GM04503 (cell line): ENCODE measurements around the gene CYP4F22.
"Not testable (repeated sequence)": the region's sequence is repeated elsewhere in the genome, so short reads cannot be mapped to it uniquely, and the experiment has no call there.

ENCODE experiments used
- DNase-seq: peaks from one replicate; pipeline ENCODE4 v3.0.0-alpha.2; 2012; ENCODE audit warnings: low read depth

CYP4F22 gene

GRCh38 chr19:15508035-15508710, at the start of gene CYP4F22:
TSS of gene CYP4F22 (plus strand) at chr19:15508525. CDS start at chr19:15525337, 16,812 bp downstream.
- no peak for DNase-seq

DNA sequence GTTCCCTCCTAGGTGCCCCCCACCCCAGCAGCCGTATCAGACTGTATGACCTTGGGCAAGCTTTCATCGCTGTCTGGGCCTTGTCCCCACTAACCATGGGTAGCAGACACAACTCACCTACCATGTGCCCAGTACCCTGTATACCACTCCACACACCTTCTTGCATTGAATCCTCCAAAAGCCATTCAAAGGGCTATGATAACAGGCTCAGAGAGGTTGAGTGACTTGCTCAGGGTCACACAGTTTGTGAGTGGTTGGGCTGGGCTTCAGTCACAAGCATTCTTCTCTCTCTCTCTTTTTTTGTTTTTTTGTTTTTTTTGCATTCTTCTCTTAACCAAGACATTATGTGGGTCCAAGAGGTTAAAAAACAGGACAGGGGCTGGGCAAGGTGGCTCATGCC, 46.6 kb upstream of the CYP4F22 start:
- DNase-seq, result no peak

- no peak for DNase-seq
These were observed 44.4 kb upstream of the CYP4F22 start for GRCh38 chr19:15463861-15464371.

- DNase-seq, result no peak
These were observed 43.6 kb upstream of the CYP4F22 start, which contains the start of gene RASAL3 for GRCh38 chr19:15464394-15465385. TSS of gene RASAL3 (minus strand) at chr19:15464544. CDS start at chr19:15464358, 186 bp downstream.

- no peak for DNase-seq
These were observed 41.2 kb upstream of the CYP4F22 start for GRCh38 chr19:15466851-15467733.

DNA sequence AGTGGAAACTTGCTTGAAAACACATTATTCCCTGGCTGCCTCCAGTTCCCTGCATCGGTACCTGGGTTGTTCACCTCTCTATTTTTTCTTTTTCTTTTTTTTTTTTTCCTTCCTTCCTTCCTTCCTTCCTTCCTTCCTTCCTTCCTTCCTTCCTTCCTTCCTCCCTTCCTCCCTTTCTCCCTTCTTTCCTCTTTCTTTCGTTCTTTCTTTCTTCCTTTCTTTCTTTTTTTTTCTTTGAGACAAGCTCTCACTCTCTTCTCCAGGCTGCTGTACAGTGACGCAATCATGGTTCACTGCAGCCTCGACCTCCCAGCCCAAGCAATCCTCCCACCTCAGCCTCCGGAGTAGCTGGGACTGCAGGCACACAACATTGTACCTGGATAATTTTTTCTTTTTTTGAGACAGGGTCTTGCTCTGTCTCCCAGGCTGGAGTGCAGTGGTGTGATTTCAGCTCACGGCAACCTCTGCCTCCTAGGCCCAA, 40.6 kb upstream of the CYP4F22 start:
- no peak for DNase-seq

GRCh38 chr19:15468675-15469512, 39.4 kb upstream of the CYP4F22 start:
- DNase-seq, result no peak

DNA sequence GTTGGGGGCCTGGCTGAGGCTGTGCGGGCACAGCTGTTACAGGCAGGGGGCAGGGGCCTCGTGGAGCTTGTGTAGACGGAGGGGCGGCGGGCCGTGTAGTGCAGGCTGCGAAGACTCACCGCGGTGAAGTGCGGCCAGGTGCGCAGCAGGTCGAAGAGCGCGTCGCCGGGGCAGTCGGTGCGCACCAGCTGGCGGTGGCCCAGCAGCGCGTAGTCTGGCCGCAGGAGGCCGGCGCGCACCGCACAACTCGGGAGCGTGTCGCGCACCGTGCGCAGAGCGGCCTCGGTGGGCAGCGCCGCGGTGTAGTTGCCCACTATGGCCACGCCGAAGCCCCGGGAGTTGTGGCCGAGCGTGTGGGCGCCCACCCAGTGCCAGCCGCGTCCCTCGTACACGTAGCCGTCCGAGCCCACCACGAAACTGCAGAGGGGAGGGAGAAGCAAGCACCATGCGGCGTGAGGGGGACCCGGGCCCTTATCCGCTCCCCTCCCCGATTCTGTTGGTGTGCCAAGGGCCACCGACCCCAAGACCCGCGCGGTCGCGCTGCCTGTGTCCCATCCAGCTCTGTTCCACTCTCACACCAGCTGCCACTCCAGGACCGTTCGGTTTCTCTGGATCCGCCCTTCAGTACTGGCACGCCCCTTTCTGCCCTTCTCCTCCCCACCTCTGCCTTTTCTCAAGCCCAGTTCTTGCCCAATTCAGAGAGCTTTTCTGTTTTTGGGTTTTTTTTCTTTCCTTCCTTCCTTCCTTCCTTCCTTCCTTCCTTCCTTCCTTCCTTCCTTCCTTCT, 38.6 kb upstream of the CYP4F22 start:
- DNase-seq, result no peak

DNA sequence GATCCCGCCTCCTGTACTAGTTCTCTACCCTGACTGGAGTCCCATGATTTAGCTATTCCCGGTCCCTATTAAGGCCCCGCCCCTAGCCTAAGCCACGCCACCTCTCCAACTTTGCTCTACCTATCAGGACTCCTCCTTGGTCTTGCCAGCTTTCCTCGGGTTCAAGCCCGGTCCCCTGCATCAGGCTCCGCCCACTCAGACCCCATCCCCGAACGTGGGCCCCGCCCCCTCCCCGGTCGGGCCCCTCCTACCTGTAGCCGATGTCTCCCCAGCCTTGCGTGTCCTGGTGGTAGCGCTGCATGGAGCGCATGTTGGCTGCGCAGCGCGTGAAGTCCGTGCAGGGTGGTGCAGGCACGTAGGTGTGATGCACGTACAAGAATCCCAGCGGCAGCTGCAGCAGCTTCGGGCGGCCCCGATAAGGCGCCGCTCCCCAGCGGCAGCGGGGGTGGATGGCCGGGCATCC, 36.7 kb upstream of the CYP4F22 start:
- DNase-seq, result no peak

- not testable (repeated sequence) for DNase-seq
These were observed 34.5 kb upstream of the CYP4F22 start for GRCh38 chr19:15473821-15474220.

DNA sequence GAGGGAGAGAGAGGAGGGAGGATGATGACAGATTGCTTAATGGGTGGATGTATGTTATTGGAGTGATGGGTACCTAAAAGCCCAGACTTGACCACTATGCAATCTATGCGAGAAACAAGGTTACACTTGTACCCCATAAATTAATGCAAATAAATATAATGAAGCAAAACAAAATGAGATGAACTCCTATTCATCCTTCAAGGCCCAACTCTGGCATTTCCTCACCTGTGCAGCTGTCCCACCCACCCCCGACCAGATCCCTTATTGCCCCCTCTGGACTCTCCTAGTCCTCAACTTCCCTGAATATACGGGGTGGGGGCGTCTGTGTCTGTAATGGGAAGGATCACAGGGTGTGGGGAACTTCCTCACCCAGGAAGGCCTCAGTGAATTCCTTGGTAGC, 33.2 kb upstream of the CYP4F22 start:
- DNase-seq, result no peak

DNA sequence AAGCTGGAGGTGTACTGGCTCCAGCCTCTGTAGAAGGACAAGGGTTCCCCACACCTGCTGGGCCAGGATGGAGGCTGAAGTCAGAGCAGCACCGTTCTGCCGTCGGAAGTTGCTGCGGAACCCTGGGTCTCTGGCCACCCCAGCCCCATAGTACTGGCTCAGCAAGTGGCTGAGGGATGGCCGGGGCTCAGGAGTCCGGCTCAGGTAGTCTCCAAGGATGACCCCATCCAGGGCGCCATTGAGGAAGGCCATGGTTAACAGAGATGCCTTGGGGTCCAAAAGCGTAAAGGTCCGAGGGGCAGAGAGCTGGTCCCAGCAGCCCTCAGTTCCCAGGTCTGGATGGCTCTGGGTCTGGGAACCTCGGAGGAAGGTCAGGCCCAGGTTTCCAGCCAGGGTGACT, 32.7 kb upstream of the CYP4F22 start:
- no peak for DNase-seq

DNA sequence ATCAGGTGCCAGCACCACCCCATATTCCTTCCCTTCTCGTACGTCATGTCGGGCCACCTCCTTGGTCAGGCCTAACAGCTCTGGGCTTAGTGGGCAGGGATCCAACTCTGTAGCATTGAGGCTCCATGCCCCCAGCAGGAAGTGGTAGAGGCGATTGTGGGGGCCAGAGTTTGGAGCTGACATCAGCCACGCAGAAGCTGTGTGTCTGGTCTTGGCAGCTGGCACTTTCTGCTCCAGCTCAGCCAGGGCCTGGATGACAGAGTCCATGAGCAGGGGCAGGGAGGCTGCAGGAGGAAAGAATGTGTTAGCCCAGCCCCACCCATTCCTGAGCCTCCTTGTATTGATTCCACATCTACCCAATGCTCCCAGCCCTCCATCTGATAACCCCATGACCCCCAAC, 32.0 kb upstream of the CYP4F22 start:
- no peak for DNase-seq

DNA sequence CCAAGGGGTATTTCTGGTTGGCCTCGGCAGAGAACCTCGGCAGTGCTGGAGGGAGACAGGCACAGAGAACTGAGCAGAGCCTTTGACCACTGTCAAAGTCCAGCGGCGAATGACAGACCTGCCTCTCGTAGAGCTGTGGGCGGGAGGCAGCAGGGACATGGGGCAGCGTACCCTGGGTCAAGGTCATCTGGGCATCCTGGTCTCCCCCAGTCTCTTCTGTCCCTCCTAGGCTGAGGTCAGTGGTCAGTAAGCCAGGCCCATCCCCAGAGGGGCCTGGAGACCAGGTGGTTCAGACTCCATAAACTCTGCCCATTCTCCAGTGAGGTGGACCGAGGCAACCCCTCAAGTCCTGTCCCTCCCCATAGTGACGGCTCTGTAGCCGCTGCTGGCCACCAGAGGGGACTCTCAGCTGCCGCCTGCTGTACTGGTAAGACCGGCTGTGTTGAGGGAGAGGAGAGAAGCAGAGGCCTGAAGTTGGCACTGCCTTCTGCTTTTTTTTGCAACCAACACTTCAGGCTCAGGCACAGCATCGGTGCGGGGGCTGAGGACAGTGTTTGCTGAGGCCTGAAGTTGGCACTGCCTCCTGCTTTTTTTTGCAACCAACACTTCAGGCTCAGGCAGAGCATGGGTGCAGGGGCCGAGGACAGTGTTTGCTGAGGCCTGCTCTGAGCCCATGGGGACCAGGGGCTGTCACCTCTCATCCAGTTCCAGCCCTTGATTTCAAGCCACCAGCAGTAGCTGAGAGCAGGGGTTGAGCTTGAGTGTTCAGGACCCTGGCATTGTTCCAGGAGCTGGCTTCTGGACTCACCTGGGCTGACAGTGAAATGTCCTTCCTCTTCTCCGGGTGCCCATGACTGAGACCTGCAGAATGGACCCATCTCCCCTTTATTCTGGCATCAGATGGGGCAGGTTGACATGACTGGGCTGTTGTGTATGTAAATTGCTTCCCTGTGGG, 28.7 kb upstream of the CYP4F22 start, which contains the start of gene PGLYRP2:
PGLYRP2 (minus strand) TSS at position 111 of the 955 bp plus-strand sequence. CDS start 130 bp downstream, outside the sequence.
- no peak for DNase-seq

- not testable (repeated sequence) for DNase-seq
These were observed 27.3 kb upstream of the CYP4F22 start for GRCh38 chr19:15480996-15481395.

DNA sequence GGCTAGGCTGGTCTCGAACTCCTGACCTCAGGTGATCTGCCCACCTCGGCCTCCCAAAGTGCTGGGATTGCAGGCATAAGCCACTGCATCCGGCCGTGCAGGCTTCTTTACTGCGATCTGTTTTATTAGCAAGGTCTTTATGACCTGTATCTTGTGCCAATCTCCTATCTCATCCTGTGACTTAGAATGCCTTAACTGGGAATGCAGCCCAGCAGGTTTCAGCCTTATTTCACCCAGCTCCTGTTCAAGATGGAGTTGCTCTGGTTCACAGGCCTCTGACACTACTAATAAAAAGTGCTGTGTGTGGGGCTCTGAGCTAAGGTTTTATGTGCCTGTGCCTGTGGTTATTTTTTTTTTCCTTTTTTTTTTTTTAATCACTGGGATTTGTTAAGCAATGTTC, 22.6 kb upstream of the CYP4F22 start:
- DNase-seq, result not testable (repeated sequence)

DNA sequence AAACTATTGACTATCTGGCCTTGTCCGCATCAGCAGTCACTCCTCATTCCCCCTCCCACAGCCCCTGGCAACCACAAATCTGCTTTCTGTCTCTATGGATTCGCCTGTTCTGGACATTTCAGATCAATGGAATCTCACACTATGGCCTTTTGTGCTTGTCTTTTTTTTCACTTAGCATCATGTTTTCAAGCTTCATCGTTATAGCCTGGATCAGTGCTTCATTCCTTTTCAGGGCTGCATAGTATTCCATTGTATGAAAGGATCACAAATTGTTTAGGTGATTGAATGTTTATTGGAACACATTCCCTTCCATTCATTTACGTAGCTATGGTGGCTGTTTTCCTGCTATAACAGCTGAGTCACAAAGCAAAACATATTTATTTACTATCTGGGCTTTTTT, 21.3 kb upstream of the CYP4F22 start:
- no peak for DNase-seq

DNA sequence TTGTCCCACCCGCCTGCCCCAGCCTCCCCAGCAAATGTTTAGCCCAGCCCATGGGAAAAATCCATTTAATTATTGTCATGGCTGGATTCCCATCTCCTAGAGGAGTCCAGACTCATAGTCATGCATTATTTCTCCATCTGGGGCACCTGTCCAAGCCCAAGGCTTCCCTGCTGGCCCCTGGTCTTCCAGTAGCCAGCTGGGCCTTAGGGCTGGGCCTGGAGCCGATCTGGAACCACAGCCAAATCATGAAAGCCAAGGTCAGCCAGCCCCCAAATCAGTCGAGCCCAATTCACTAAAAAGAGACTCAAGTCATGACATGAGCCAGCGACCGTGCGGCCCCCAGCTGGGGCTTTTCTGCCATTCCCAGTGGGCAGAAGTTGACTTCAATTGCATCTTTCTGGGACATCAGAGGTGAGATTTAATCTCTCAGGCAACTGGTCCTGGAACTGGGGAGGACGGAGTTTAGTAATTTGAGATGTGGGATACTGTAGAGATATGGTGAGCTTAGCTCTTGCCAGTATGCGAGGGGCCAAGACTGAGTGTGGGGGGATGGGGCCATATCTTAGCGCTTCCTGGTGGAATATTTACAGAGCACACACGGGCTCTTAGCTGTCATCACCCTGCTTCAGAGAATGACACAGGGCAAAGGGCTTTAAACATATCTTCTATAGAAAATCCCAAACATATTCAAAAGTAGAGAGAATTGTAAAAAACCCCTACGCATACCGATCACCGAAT, 19.7 kb upstream of the CYP4F22 start:
- peak; percentile 11 for DNase-seq
